LoVo (cell line): ENCODE measurements around the gene PFKL.

ENCODE experiments used
- DNase-seq: peaks from one replicate; pipeline ENCODE4 v3.0.0-alpha.2; 2016; ENCODE audit warnings: low spot score

Gene PFKL

DNA sequence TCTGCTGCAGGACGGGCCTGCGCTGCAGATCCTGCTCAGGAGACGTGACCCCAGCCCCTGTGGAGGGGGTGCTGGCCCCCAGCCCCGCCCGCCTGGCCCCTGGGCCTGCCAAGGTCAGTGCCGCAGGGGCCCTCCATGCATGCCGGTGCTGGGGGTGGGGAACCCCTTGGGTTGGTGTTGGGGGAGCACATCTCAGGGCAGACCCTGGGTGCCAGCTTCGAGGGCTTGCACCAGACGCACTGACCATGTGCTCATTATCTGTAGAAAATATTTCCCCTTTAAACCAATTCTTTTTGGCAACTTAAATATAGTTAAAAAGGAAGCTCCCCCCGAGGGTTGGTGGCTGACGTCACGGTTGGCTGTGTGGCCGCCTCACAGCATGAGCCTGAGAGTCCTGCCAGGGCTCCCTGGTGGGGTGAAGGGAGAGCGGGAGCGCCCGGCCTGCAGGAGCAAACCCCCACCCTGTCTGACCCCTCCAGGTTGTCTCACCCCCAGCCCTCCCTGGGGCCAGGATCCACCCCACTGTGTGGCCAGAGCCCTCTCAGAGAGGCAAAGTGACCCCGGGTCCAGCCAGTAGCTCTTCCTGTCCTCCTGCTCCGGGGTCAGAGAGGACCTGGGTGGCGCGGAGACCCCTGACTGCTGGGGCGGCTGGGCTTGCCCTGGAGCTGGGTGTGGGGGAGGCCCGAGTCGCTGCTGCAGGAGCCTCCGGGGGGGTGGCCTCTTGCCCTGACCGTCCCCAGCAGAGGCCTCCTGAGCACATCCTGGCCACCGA is 5.3 kb upstream of the PFKL start:
- DNase-seq, result no peak

DNA sequence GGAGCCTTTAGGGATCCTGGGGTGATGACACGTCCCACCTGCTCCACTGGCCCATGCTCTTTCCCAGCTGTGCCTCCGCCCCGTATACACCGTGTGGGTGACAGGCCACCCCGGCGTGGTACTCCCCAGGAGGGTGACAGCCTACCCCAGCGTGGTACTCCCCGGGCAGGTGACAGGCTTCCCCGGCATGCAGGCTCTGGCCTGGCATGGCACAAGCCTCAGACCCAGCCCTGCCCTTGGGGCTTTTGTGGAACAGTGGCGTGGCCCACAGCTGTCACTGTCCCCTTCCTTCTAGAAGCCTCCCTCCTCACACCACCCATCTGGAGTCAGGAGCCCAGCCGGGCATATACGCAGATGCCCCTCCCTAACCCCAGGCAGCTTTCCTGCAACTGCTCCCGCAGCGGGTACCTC is 4.7 kb upstream of the PFKL start:
- DNase-seq, result no peak

DNA sequence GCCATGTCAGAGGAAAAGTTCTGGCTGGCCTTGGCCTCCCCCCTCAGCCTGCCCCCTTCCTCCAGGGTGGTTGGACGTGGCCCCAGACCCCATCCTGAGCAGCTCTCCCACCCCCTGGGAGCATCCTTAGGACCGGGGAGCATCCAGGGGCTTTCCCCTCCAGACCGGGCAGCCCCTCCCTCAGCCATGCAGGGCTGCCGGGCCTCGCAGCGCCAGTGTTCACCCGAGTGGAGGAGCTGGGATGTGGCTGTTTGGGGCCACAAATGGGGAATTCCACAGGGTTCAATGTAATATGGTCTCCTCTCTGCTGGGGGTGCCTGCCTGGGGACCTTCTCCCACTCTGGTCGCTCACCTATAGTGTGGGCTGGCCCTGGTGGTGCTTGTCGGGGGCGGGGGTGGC is 4.2 kb upstream of the PFKL start:
- DNase-seq, result no peak

DNA sequence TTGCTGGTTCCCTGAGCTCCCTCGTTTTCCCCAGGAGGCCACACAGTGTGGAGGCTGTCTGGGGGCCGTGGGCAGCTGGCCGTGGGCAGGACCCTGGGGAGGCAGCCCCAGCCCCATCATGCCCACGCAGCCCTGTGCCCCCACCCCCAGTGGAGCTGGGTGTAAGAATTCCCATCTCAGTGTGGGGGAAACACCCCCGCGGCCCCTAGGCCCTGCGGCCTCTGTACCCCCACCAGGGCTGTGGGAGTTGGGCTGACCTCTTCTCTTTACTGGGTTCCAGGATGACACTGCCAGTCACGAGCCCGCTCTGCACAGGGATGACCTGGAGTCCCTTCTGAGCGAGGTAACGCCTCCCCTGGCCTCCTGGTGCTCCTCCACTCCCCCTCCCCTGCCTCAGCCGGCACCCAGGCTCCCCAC is 3.7 kb upstream of the PFKL start:
- no peak for DNase-seq

DNA sequence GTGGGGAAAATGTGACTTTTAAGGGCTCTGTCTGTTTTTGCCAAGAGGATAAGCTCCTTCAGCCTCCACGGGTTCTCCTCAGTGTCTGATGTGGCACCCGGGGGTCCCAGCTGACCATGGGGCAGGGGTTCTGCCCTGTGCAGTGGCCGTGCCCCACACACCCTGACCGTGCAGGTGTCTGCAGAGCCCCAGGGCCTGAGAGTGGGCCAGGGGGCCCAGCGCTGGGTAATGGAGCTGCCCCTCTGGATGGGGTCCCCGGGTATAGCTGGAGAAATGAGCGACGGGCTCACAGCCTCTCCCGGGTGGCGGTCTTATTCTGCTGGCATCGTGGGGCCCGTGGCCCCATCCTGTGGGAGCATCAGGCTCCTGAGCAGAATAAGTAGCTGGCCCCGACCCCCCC is 2.9 kb upstream of the PFKL start:
- no peak for DNase-seq

DNA sequence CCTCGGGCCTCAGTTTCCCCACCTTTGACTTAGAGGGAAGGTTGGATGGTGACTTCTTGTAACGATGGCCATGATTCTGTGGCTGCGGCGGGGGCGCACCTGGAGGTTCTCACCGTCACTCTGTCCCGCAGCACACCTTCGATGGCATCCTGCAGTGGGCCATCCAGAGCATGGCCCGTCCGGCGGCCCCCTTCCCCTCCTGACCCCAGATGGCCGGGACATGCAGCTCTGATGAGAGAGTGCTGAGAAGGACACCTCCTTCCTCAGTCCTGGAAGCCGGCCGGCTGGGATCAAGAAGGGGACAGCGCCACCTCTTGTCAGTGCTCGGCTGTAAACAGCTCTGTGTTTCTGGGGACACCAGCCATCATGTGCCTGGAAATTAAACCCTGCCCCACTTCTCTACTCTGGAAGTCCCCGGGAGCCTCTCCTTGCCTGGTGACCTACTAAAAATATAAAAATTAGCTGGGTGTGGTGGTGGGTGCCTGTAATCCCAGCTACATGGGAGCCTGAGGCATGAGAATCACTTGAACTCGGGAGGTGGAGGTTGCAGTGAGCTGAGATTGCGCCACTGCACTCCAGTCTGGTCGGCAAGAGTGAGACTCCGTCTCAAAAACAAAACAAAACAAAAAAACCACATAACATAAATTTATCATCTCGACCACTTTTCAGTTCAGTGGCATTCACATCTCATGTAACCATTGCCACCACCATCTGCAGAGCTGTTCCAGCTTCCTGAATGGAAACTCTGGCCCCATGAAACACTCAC is 2.1 kb upstream of the PFKL start:
- peak; percentile 73 for DNase-seq

DNA sequence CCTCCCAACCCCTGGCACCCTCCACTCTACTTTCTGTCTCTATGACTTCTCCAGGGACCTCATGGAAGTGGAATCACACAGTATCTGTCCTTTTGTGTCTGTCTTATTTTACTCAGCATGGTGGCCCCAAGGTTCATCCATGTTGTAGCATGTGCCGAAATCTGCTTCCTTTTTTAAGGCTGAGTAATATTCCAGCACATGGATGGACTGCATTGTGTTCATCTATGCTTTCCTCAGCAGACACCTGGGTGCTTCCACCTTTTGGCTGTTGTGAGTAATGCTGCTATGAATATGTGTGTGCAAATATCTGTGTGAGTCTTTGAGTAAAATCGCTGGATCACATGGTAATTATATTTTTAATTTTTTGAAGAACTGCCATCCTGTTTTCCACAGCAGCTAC is 1.6 kb upstream of the PFKL start:
- no peak for DNase-seq

DNA sequence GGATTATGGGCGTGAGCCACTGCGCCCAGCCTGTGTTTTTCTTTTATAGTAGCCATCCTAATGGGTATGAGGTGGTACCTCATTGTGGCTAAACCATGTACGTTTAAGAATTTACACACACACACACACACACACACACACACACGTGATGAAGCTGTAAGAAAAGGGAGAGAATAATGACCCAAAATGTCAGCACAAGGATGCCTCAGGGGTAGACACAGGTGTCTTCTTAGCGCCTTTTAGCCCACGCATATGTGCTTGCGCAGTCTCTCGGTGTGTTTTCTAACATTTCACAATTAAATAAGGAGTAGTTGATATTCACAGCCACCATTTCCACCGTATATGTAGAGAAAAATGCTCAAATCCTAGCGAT is 782 bp upstream of the PFKL start:
- DNase-seq, result no peak

DNA sequence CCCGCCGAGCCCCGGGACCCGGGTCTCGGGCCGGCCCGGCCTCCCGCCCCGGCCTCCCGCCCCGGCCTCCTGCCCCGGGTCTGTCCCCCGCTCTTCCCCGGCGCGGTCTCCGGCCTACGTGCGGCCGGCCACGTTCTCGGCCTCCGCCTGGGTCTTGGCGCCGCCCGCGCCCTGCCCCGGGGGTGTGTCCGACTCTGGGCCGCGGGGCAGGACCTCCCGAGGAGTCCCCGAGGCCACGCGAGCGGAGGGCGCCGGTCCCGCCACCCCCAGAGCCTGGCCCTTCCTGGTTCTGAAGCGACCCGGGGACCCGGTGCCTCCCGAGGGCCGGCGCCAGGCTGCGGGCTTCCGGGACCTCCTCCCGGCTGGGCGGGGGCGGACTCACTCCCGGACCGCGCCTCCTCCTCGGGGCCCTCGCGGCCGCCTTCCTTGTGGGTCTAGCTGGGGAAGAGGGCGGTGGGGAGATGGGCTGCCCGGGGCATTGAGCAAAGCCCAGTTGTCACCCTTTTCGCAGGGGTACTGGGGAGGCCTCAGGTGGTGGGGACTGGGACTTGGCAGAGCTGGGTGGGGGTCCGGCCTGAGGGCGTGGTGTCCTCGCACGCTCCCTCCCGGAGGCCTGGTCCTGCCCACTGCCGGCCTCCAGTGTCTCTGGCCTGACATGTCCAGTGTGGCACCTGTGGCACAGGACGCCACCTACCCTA is 558 bp downstream of the PFKL start:
- peak; percentile 42 for DNase-seq

DNA sequence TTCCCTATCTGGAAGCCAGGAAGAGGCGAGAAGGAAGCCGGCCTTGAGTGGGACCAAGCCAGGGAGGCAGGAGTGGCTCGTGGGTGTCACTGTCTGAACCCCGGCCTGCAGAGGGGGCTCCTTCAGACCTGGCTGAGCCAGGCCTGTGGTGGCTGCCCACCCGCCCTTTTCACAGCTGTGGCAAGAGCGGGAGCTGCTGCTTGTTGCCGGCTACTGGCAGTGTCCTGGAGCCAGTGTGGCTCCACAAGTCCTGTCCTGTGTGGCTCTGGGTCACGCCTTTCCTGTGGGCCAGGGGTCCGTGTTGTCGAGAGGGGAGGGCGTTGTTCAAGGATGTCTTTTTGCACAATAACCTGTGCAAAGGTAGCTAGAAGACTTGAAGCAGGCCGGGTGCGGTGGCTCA is 1.3 kb downstream of the PFKL start:
- DNase-seq, result no peak

DNA sequence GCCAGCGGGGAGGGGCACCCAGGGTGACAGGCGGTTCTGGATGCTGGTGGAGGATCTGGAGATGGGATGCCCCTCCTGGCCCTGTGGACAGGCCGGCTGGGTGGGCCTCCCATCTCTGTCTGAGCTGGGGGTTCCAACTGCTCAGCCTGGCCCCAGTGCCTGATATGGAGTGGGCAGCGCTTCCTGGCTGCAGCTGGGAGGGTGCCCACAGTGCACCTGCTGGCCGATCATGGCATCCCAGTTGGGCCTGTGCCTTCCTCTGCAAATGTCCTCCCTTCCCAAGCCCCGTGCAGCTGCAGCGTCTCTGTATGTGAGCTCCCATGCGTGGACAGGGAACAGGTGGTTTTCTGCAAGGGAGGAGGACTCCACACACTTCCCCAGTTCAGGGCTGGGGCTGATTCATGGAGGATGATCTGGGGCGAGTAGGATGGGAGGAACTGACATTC is 2.1 kb downstream of the PFKL start:
- no peak for DNase-seq

DNA sequence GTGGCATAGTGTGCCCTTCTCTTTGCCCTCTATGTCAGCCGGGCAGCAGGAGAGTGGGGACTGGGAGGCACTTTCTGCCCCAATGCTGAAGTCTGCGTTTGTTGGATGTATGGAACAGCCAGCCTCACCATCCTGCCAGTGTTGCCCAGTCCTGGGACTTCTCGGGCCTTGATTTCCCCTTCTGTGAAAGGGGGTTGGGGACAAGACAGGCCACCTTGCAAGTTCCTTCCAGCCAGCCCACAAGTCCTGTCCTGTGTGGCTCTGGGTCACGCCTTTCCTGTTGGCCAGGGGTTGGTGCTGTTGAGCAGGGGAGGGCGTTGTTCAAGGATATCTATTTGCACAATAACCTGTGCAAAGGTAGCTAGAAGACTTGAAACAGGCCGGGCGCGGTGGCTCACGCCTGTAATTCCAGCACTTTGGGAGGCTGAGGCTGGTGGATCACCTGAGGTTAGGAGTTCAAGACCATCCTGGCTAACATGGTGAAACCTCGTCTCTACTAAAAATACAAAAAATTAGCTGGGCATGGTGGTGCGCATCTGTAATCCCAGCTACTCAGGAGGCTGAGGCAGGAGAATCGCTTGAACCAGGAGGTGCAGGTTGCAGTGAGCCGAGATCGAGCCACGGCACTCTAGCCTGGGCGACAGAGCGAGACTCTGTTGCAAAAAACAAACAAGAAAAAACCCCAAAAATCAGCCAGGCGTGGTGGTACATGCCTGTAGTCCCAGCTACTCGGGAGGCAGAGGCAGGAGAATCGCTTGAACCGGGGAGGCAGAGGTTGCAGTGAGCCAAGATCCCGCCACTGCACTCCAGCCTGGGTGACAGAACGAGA is 2.9 kb downstream of the PFKL start:
- peak; percentile 21 for DNase-seq

DNA sequence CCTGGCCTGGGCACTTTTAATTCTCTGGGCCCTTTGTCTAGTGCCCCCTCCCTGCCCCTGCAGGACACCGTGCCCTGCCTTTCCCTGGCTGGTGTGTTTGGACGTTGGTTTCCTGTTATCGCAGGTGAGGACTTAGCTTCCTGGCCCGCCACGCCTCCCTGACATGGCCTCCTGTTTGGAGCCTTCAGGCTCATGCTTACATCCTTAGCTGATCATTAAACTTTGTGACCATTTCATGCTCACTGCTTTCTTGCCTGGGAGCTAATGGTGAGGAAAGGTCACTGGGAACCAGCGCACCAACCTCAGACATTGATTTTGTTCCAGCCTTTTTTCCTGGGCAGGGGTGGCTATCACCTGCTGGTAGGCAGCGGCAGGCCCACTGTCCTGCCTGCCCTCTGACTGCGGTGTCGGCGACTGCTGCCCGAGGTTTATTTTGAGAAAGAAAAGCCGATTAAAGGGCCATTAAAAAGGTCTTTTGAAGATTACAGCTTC is 3.7 kb downstream of the PFKL start:
- DNase-seq, result no peak

DNA sequence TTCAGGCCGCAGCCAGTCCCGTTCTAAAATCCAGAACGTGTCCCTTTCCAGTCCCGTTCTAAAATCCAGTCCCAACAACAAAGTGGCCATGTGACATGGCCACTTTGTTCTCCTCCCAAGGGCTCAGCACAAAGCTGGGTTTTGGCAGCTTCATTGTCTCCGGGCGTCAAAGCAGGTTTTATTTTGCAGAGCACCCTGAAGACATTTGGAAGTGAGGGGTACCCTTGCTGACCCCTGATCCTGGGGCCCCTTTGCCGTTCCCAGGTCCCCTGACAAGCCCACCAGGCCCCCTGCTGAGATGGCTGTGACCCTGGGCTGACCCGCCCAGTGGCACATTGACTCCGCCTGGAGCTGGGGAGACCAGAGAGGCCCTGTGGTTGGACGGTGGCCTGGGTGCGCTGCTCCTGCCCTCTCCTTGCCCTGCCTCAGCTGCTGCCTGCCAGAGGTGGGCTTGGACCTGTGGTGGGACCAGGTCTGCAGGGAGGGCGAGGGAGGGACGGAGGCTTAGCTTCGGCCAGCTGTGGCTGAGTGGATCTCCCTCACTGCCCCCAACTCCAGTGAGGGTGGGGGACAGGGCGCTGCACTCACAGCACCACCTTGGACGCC is 4.3 kb downstream of the PFKL start:
- DNase-seq, result no peak

DNA sequence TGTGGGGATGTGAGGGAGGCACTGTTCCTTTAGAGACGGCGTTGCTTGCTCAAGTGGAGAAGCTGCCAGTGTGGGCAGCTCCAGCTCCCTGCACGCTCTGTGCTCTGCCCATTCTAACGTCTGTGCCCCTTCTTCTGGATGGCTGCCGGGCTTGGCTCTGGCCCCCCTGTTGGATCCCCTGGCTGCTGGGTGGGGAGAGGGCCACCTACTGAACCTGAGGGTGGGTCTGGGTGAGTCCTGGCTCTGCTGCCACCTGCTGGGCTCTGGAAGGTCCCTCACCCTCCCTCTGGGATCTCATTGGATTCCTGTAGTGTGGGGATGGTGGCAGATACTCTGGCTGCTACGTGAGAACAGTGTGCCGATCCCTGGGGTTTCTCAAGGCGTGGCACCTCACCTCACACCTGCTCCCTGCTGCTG is 5.0 kb downstream of the PFKL start:
- no peak for DNase-seq

DNA sequence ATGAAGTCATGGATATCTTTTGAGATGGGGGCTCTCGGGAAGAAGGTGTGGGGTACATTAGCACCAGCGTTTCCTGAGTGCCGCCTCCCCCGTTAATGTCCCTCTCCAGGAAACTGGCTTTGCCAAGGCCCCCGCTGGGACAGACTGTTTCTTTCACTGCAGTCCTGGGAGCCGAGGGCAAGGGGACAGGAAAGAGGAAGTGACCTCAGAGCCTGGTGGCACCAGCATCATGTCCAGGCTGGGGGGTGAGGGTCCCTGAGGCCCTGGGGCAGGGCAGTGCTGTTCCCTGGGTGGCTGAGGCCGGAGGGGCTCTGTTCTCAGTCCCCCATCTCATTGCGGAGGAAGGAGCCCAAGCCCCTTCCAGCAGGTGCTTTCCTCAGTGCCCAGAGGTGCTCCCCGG is 5.8 kb downstream of the PFKL start:
- no peak for DNase-seq

DNA sequence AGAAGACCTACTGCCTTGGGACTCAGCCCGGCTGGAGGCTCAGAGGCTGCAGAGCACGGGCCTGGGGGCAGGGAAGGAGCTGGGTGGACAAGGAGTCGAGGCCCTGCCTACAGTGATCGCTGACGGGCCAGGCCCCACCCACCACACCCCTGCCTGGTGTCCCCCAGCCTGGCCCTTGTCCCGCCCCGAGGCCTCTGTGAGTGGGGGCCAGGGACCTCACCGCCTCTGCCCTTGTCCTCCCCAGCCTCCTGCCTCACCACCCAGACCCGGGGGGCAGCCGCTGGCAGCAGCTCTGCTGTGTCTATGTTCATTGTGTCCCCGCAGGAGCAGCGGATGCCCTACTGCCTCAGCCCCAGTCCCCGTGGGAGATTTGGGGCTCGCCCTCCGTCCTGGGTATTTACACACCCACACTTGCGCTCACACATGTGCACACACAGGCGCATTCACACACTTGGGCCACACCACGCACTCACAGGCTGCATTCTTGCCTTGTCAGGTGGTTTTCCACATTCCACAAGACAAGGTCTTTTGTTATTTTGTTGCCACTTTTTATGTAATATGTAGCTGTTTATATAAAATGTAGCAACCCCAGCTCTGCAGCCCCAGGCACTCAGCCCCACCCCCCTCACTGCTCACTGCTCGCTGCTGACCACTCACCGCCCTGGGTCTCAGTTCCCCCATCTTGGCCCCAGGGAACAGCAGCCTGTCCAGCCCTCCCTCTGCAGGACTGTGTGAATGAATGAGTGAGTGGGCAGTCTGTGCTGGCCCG is 7.3 kb downstream of the PFKL start:
- no peak for DNase-seq

DNA sequence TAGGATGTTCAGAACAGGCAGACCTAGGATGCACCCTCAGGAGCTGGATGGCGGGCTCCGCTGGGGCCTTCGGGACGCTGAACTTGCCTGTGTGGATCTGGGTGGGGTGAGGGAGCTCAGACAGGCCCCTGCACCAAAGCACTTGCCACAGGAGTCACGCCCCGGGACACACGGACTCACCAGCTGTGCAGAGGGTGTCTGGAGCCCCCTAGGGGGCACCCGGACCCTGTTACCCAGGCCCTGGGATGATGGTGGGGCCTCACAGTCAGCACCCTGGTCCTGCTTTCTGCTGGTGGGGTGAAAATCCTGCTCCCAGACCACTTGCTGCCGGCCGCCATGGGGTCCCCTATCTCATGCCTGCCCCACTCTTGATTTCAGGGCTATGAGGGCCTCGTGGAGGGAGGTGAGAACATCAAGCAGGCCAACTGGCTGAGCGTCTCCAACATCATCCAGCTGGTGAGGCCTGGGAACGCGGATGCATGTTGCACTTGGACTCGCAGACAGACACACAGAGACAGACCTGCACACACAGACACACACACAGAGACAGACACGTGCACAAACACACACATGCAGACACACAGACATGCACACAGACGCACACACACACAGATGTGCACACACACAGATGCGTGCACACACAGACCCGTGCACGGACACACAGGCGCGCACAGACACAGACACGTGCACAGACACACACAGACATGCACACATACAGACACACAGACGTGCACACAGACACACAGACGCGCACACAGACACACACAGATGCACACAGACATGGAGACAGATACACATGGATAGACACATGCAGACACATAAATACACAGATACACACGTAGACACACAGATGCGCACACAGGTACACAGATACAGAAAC is 11.0 kb downstream of the PFKL start:
- no peak for DNase-seq

DNA sequence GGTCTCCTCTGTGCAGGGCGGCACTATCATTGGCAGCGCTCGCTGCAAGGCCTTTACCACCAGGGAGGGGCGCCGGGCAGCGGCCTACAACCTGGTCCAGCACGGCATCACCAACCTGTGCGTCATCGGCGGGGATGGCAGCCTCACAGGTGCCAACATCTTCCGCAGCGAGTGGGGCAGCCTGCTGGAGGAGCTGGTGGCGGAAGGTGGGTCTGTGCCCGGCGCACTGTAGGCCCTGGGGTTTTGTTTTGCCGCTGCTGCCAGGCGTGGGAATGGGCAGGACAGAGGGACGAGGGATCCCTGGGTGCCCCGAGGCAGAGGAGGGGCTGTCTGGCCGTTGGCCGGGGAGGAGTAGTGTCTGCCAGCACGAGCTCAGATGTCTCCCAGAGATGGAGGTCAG is 12.2 kb downstream of the PFKL start:
- no peak for DNase-seq

DNA sequence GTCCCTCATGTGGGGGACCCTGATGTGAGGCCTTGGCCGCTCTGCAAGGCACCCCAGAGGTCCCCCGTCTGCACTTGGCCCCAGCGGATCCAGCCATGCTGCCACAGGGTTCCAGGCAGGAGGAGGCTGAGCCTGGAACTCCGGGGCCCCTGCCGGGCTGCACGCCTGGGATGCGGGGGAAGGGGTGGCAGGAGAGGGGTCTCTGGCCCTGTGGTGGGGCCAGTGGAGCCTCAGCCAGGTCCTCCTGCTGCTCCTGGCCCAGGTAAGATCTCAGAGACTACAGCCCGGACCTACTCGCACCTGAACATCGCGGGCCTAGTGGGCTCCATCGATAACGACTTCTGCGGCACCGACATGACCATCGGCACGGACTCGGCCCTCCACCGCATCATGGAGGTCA is 12.9 kb downstream of the PFKL start:
- DNase-seq, result no peak
